Psoas muscle (tissue), 8 donors: ENCODE data around the gene TGDS. TPM values are rescaled to one million over a fixed set of nuclear protein-coding genes. Genes with fewer than 3 reads are reported as not detected.

Experiments
- ATAC-seq, 4 donors: fragments of 200-7000 bp; cut with Tn5 transposase; one replicate each; pipeline ENCODE4 v1.9.1; 2020; ENCODE audit warnings: moderate library complexity in 3 of 4, mild to moderate bottlenecking in 2 of 4
- DNase-seq, 2 donors: peaks; one replicate each; pipeline ENCODE4 v3.0.0-alpha.2; 2020
- H3K27ac ChIP-seq: fragments of 200-600 bp; one replicate; pipeline ENCODE4 v1.8.0; 2022
- H3K27me3 ChIP-seq, 3 donors: fragments of 200-600 bp in 1 of 3; one replicate each; pipeline versions ENCODE4 v1.6.1 to v1.8.0; 2013 to 2022; ENCODE audit warnings: low read length in 2 of 3, mild to moderate bottlenecking in 2 of 3, moderate library complexity in 1 of 3; ENCODE audit not compliant: insufficient read depth in 3 of 3
- H3K36me3 ChIP-seq, 2 donors: fragments of 200-600 bp in 1 of 2; one replicate each; pipeline versions ENCODE4 v1.6.1 to v1.8.0; 2013 to 2022; ENCODE audit warnings: low read depth in 1 of 2, mild to moderate bottlenecking in 1 of 2, moderate library complexity in 1 of 2; ENCODE audit not compliant: insufficient read depth in 1 of 2
- H3K4me1 ChIP-seq: fragments of 200-600 bp; one replicate; pipeline ENCODE4 v1.8.0; 2022
- H3K4me3 ChIP-seq: fragments of 200-600 bp; one replicate; pipeline ENCODE4 v1.8.0; 2022; ENCODE audit warnings: mild to moderate bottlenecking
- H3K9me3 ChIP-seq: fragments of 200-600 bp; one replicate; pipeline ENCODE4 v1.8.0; 2022
- WGBS, 3 donors: extraction: QIAGEN DNeasy Blood & Tissue Kit; methylation state at CpG; one replicate each; pipeline versions ENCODE4 v1.1.6 to v1.1.7; 2013; 5-methylcytosine and 5-hydroxymethylcytosine counted together
- intact Hi-C, 2 donors: fragments of 100-400 bp; cut with DNase I; formaldehyde crosslinking; loops; one replicate each; pipeline versions ENCODE4 v1.11.0 to v1.14.2; 2022
- polyA plus RNA-seq, 3 donors: library from polyadenylated mRNA; stranded (reverse); fragments of 200-250 nt; gene quantifications; one replicate each; pipeline ENCODE4 v1.2.3, GENCODE V29; 2013
- total RNA-seq, 4 donors: library from RNA; stranded (reverse); fragmentation: NEBNext Ultra II Directional in 2 of 4; extraction: Animal tissue kit (Norgen Biotek cat#: 25700) in 2 of 4; gene quantifications; one replicate each; pipeline versions ENCODE4 v1.2.1 to v1.2.4, GENCODE V29; 2021 to 2023
- TF ChIP-seq, protein P1 (sequence below): fragments of 200-600 bp; IDR thresholded peaks from one replicate; pipeline ENCODE4 v1.8.0; 2022; ENCODE audit warnings: antibody characterized with exemption
- donor health status: healthy with polysubstance abuse.
- donor health status: DM: no; HTN: no; CAD: no; lungs with moderate emphysema.
- donor health status: Bipolar disorder and iron deficiency.
- donor health status: healthy.
- donor health status: DM: yes; HTN: yes; CAD: no.
- donor health status: DM: no; HTN: no; CAD: no.
- donor health status: DM: no; HTN: no; CAD: no.
- donor health status: DM: yes; HTN: yes; CAD: no.

Gene TGDS
- total and polyA plus RNA-seq, 7 donors = 2.4 to 6.2 (median 3.4) TPM

DNA sequence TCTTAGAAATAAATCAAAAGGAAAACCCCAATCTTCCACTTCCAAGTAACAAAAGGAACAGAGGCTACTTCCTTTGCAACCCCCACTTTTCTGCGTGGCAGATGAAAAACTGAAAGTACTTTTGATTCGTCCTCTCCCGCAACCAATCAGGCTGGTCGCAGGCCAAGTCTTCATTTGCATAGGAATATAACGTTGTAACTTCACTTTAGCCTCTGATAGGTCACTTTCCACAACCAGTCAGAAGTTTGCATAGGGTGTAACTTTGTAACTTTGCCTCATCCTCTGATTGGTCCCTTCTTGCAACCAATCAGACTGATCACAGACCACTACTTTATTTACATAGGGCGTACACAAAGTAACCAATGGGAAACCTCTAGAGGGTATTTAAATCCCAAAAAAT is 37.2 kb downstream of the TGDS start:
- intact Hi-C loops = no loop called here
- TF ChIP-seq, protein P1, sequence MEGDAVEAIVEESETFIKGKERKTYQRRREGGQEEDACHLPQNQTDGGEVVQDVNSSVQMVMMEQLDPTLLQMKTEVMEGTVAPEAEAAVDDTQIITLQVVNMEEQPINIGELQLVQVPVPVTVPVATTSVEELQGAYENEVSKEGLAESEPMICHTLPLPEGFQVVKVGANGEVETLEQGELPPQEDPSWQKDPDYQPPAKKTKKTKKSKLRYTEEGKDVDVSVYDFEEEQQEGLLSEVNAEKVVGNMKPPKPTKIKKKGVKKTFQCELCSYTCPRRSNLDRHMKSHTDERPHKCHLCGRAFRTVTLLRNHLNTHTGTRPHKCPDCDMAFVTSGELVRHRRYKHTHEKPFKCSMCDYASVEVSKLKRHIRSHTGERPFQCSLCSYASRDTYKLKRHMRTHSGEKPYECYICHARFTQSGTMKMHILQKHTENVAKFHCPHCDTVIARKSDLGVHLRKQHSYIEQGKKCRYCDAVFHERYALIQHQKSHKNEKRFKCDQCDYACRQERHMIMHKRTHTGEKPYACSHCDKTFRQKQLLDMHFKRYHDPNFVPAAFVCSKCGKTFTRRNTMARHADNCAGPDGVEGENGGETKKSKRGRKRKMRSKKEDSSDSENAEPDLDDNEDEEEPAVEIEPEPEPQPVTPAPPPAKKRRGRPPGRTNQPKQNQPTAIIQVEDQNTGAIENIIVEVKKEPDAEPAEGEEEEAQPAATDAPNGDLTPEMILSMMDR = no peak
- 49 to 73% (median 61%) methylated on average over 6 of the region's 6 CpGs for WGBS, 3 donors

DNA sequence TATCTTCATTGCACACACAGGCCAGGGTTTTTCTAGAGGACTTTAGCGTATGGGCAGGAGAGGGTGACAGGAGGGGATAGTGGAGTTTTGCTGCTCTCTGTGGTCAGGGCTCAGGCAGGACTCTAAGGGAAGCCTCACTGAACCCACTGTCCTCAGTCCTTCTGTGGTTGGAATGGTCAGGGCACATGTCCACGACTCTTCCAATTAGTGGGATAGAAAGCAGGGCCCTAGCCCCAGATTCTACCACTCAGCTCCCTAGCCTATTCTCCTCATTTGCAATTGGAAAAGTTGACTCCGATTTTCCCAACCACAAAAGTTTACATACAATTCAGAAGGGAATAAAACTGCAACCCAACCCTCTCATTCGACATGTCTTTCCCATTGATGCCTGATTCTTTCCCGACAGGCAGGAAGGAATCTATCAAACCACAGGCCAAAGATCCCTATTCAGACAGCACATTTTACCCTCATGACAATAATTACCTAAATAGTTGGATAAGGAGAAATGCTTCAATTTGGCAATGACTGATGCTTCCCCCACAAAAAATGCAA is 38.2 kb downstream of the TGDS start:
- no peaks in the 10 kb centered on the region for H3K36me3 ChIP-seq
- no peaks in the 10 kb centered on the region for H3K4me1 ChIP-seq
- H3K4me3 ChIP-seq = no peak overlapping the region
- H3K27me3 ChIP-seq = no peaks in the 10 kb centered on the region
- no peaks in the 10 kb centered on the region for H3K9me3 ChIP-seq
- intact Hi-C loops = no loop called here
- ATAC-seq (no peak), DNase-seq (no peak)
- TF ChIP-seq, protein P1 = no peak
- 78 to 85% (median 85%) methylated on average over 5 of the region's 5 CpGs for WGBS, 3 donors
- no peak overlapping the region for H3K27ac ChIP-seq

More for the DNA sequence above, 37.2 kb downstream of the TGDS start:
- Histone ChIP-seq H3K9me3 (no peaks in the 10 kb centered on the region), H3K4me1 (no peaks in the 10 kb centered on the region), H3K27me3 (no peaks in the 10 kb centered on the region), H3K36me3 (peaks cover 0 to 3% of the 10 kb centered on the region in 2 donors), H3K27ac (no peak overlapping the region), H3K4me3 (no peak overlapping the region)
- no peak for DNase-seq
- no peak for ATAC-seq

DNA sequence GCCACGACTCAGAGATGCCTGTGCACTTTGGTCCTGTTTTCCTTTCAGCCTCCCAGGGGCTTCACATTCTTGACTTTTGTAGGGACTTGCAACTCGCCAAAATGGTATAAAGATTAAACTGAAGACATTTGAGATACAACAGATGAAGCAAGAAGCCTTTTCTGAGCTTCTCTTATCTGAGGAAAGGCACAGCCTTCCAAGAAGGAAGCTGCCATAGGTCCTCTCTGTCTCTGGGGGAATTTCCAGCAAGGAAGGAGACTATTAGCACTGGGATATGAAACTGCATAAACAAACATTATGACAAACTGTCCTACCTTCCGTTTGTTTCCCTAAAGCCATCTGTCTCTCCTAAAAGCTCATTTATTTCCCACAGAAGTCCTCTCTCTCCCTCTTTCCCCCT is 39.3 kb downstream of the TGDS start:
- H3K9me3 ChIP-seq = no peaks in the 10 kb centered on the region
- 65 to 68% (median 68%) methylated on average over 3 of the region's 3 CpGs for WGBS, 3 donors
- no peak overlapping the region for H3K27ac ChIP-seq
- H3K4me3 ChIP-seq = no peak overlapping the region
- TF ChIP-seq, protein P1 = no peak
- no peaks in the 10 kb centered on the region for H3K27me3 ChIP-seq
- H3K4me1 ChIP-seq = no peaks in the 10 kb centered on the region
- intact Hi-C loops = no loop called here
- DNase-seq = no peak
- ATAC-seq = no peak
- H3K36me3 ChIP-seq = no peaks in the 10 kb centered on the region

DNA sequence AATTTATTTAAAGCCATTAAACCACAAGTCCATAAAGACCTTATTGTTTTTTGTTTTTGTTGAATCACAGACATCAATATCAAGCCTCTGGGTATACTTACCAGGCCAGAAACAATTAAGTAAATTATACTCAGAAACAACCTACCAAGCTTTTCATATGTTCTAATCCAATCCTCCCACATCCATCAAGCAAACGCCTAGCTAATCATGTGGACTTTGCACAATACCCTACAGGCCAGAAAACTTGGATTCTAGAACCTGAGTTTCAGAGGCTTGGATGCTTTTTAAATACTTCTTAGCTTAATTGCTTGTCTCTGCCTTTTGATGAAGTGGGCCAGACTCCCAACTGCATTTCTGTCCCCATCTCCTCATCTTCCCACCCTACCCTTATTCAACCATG is 39.9 kb downstream of the TGDS start:
- intact Hi-C loops = no loop called here
- Histone ChIP-seq H3K27me3 (no peaks in the 10 kb centered on the region), H3K9me3 (no peaks in the 10 kb centered on the region), H3K27ac (no peak overlapping the region), H3K36me3 (no peaks in the 10 kb centered on the region), H3K4me1 (no peaks in the 10 kb centered on the region), H3K4me3 (no peak overlapping the region)
- WGBS, 3 donors = 83 to 88% (median 85%) methylated on average over 1 of the region's 1 CpG
- TF ChIP-seq, protein P1 = no peak
- ATAC-seq (no peak), DNase-seq (no peak)

DNA sequence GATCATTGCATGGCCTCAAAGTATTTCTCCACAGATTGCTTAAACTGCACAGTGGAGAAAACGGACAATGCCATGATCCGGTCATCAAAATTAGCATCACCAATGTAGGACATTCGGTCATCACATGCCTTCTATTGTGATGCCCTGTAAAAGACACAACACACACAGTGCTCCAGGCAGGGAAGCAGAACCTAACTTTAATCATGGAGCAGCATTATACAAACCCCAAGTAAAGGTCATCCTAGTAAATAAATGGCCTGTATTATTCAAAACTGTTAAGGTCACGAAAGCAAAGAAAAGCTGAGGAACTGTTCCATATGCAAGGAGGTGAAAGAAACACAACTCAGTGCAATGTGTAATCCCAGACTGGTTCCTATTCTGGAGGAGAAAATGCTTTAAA is 42.2 kb downstream of the TGDS start:
- WGBS, 3 donors = 94 to 97% (median 94%) methylated on average over 4 of the region's 4 CpGs
- no peaks in the 10 kb centered on the region for H3K27me3 ChIP-seq
- ATAC-seq = no peak
- intact Hi-C loops = no loop called here
- H3K4me3 ChIP-seq = no peak overlapping the region
- TF ChIP-seq, protein P1 = no peak
- no peak overlapping the region for H3K27ac ChIP-seq
- H3K36me3 ChIP-seq = no peaks in the 10 kb centered on the region
- DNase-seq = no peak
- H3K9me3 ChIP-seq = no peaks in the 10 kb centered on the region
- peaks cover under 1% of the 10 kb centered on the region for H3K4me1 ChIP-seq
